HG03378 (cell line): ENCODE data around the gene LOXL1.
"Not testable (repeated sequence)": the region's sequence is repeated elsewhere in the genome, so short reads cannot be mapped to it uniquely, and the experiment has no call there.

Source experiments
- ATAC-seq: cut with Tn5 transposase; IDR thresholded peaks from one replicate; pipeline ENCODE4 v1.9.1; 2021; ENCODE audit warnings: mild to moderate bottlenecking, moderate library complexity; ENCODE audit not compliant: unreplicated experiment

LOXL1 gene

DNA sequence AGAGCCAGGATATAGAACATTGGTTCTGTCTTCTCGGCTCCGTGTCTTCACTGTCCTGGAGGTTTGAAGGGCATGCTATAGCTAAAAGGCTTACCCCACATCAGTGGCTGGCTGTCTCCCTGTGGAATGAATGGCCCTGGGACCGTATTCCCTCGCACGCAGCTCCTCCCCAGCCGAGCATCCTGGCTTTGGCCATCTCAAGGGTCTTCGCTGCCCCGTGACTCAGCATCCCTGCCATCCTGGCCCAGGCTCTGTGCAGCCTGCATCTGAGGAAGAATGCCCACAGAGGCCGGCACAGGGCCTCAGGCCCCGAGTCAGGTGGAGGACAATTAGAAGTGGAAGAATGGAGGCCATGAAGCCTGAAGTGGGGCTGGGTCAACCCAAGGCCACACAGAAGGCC, 11.0 kb downstream of the LOXL1 start:
- no peak for ATAC-seq

GRCh38 chr15:73937726-73938125, 11.5 kb downstream of the LOXL1 start:
- ATAC-seq, result no peak

GRCh38 chr15:73938516-73938915, 12.3 kb downstream of the LOXL1 start:
- not testable (repeated sequence) for ATAC-seq

DNA sequence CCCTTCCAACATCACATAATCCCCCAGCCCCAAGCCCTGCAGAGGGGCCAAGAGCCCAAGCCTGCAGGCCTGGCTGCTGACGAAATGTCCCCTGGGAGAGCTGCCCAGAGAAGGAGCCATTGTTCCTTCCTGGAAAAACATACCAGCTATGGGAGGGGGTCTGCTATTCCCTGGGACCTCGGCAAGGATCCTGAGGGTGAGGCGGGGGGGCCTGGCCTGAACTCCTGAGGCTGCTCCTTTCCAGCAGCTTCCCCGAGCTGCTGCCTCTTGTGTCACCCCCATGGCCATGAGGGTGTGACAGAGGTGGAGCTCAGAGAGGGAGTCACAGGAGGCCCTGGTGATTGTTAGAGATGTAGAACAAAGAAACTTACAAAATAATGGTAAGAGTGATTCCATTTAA, 12.9 kb downstream of the LOXL1 start:
- ATAC-seq, result no peak

DNA sequence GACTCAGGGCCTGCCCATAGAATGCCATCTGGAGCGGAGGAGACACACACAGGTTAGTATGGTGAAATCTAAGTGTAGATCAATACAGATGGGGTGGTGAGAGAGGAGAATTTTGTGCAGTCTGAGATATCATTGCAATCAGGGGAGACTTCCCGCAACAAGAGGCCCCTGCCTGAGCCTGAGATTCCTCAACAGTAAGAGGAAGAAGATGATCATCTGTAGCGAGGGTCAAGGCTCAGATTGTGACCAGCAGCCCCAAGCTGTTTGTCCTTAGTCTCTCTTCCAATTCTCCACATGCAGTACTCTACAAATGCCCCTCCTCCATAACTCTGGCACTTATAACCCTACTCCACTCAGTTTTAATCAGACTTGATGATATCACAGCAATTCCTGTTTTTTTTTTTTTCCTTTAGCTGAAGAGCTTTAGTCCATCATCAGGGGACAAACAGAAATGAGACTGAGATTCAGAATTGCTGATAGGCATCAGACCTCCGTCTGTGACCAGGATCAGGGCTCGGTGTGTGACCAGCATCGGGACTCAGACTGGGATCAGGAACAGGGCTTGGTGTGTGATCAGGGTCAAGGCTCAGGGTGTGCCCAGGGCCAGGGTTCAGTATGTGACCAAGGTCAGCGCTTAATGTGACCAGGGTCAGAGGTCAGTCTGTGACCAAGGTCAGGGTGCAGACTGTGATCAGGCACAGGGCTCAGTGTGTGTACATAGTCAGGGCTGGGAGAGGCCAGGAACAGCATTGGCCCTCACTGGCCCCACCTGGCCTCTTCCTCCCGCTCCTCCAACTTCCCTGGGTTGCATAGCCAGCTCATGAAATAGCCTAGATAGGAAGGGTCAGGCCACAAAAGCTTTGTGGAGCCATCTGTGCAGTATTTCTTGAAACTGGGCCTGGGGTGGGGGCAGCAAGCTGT, 14.1 kb downstream of the LOXL1 start:
- no peak for ATAC-seq

DNA sequence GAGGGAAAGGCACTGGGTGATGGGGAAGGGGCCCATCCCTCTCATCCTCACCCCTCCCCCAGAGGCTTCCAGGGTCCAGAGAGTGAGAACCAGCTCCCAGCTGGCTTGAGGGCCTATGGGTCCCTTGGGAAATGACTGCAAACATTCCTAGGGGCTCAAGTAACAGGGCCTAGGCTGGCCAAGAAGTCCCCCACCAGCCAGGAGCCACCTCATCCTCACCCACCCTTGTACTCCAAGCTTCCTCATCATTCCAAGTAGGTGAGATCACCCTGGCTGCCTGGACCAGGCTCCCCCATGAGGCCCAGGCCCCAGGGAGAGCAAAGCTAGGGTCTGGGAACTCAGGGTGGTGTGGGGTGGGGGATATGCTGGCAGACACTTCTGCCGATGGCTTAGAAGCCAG, 14.8 kb downstream of the LOXL1 start:
- ATAC-seq, result no peak

- ATAC-seq, result no peak
These were observed 15.2 kb downstream of the LOXL1 start for GRCh38 chr15:73941449-73941848.

DNA sequence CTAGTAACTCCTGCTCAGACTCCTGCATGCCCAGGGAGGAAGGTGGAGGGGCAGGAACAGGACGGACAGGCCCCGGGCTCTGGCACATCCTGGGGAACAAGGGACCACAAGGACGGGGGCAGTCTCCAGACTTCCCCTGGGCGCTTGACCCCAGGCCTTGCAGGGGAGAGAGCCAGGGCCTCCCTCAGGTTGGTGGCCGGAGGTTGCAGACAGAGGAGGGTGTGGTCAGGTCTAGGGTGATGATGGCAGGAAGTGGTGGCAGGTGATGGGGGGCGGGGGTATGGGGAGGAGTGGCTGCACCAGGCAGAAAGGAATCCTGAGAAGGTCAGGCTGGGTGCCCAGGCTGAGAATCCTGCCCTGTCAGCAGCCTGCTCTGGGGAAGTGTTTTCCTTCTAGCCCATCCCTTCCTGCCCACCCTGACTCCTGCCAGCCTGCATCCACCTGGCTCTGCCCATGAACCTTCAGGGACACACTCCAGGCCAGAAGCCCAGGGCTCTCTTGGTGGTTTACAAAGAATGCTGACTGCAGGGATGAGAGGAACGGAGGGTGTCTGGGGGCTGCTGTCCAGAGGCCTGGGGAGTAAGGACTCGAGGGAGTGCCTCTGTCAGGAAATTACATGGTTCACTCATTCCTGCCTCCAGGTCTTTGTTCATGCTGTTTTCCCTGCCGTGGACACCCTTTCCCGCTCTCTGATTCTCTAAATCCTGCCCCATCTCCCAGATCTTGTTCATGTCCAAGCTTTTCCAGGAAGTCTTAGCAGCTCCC, 15.8 kb downstream of the LOXL1 start:
- no peak for ATAC-seq

GRCh38 chr15:73942751-73943270, 16.5 kb downstream of the LOXL1 start:
- ATAC-seq, result no peak

DNA sequence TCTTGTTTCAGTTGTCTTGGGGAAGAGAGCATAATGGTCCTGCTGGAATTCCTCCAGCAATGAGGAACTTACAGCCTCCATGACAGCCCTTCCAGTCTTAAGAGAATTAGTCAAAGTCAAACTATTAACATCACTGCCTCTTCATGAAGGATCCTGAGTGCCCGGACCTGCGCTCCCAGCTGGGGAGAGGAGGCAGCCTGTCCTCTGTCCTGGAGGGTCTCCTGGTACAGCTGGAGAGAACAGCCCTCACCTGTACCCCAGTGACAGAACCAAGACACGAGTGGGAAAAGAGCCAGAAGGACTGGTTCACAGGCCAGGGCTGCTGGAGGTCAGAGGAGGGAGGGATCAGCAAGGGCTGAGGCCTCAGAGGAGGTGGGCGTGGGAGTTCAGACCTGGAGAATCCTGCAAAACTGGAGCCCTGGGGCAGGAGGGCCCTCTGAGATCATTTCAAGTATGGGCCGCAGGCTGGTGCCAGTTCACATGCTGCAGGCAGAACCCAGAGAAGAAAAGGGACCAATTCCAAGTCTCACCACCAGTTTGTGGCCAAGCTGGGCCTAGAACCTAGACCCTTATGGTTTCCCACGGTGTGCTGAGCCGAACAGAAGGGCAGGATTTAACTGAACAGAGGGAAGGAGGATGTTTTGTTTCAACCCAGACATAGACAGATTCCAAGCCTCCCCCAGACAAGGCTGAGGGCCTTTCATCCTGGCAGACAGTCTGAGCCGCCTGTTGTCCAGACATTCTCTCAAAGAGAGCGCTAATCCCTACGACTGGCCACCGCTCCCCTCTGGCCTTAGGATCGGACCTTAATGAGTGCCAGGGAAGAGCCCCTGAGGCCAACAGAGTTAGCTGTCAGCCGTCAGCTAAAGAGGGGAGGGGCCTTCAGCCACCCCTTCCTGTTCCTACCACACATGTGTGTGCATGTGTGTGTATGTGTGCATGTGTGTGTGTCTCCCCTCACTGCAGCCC, 18.2 kb downstream of the LOXL1 start:
- no peak for ATAC-seq

- no peak for ATAC-seq
These were observed 18.9 kb downstream of the LOXL1 start for GRCh38 chr15:73945130-73945508.

- no peak for ATAC-seq
These were observed 19.9 kb downstream of the LOXL1 start for GRCh38 chr15:73946046-73946721.

- ATAC-seq, result no peak
These were observed 20.6 kb downstream of the LOXL1 start for GRCh38 chr15:73946795-73947370.

DNA sequence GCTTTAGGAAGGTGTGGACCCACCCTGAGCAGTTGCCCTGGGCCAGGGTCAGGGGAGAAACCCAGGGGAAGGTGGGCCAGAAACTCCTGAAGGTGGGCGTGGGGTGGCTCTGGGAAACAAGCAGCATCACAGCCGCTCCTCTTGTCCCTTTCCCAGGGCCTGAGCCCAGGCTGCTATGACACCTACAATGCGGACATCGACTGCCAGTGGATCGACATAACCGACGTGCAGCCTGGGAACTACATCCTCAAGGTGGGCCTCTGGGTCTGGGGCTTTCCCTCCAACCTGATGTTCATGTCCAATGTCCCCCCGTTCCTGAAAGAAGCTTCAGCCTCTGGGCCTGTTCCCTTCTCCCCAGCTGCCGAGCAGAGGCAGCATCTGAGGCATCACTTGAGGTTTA, 21.4 kb downstream of the LOXL1 start:
- ATAC-seq, result no peak

DNA sequence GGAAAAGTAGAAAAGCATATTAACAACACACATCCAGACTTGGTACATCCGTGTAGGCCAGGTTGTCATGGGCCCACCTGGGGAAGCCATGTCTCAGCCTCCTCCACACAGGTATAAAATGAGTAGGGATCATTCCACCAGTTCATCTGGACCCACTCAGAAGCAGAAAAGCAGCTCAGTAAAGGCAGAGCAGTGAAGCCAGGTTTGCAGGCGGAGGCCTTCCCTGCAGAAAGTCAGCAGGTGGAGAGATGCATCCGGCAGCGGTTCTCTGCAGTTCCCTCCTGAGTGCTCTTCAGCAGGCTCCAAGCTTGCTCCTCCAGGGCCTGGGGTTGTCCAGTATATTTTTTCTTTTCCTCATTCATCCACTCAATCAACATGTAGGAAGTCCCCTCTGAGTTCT, 22.1 kb downstream of the LOXL1 start:
- ATAC-seq, result no peak

GRCh38 chr15:73948982-73949381, 22.7 kb downstream of the LOXL1 start:
- ATAC-seq, result no peak

DNA sequence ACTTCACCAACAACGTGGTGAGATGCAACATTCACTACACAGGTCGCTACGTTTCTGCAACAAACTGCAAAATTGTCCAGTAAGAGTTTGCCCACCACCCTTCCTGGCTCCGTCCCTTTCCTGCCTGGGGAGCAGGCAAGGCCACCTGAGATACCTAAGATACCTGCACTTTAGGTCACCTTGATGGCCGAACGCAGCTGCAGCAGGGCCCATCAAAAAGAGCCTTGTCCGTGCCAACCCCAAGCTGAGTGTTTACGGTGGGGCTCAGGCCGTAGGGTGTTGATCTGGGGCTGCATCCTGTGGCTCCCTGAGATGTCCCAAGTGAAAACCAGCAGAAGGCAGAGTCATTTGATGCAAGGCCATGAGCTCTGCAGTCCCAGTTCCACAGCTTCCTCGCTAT, 23.2 kb downstream of the LOXL1 start:
- no peak for ATAC-seq

- ATAC-seq, result no peak
These were observed 24.2 kb downstream of the LOXL1 start for GRCh38 chr15:73950479-73950830.

- ATAC-seq, result no peak
These were observed 24.7 kb downstream of the LOXL1 start for GRCh38 chr15:73950831-73951561.
